HK-2 (cell line): Measurements from ENCODE around the gene NCOR1.
"Not testable (repeated sequence)": the region's sequence is repeated elsewhere in the genome, so short reads cannot be mapped to it uniquely, and the experiment has no call there.

Experiments
- DNase-seq: peaks from one replicate; pipeline ENCODE4 v3.0.0-alpha.2; 2018; ENCODE audit not compliant: unreplicated experiment

The NCOR1 gene

GRCh38 chr17:16148596-16148995 is 66.7 kb downstream of the NCOR1 start:
- no peak for DNase-seq

DNA sequence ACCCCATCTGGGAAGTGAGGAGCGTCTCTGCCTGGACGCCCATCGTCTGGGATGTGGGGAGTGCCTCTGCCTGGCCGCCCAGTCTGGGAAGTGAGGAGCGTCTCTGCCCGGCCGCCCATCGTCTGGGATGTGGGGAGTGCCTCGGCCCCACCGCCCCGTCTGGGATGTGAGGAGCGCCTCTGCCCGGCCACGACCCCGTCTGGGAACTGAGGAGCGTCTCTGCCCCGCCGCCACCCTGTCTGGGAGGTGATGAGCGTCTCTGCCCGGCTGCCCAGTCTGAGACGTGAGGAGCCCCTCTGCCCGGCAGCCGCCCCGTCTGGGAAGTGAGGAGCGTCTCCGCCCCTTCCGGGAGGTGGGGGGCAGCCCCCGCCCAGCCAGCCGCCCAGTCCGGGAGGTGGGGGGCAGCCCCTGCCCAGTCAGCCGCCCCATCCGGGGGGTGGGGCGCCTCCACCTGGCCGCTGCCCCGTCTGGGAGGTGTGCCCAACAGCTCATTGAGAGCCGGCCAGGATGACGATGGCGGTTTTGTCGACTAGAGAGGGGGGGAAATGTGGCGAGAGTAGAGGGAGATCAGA is 69.9 kb downstream of the NCOR1 start:
- not testable (repeated sequence) for DNase-seq

- DNase-seq: no peak
Measured at GRCh38 chr17:16141685-16142084, 73.6 kb downstream of the NCOR1 start.

- no peak for DNase-seq
Measured at GRCh38 chr17:16140854-16141253, 74.5 kb downstream of the NCOR1 start.

GRCh38 chr17:16135461-16135860 is 79.9 kb downstream of the NCOR1 start:
- no peak for DNase-seq

- DNase-seq: no peak
Measured at GRCh38 chr17:16131593-16131992, 83.7 kb downstream of the NCOR1 start.

GRCh38 chr17:16129441-16130205 is 85.7 kb downstream of the NCOR1 start:
- DNase-seq: no peak

DNA sequence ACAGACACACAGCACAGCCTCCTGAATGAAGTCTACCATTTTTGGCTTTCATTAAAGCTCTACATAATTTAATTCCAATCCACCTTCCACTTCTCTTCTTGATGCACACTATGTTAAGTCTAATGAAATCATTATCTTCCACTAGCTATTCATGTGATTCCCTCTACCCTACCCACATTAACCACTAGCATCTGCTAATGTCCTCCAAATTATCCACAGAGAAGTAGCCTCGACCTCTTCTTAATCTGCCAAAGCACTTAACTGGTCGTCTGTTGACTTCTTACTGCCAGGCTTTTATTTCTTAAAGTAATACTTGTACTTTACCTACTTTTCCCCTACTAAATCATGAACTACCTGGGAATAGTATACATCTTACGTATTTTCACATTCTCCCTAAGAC is 91.8 kb downstream of the NCOR1 start:
- DNase-seq: no peak

- DNase-seq: no peak
Measured at GRCh38 chr17:16122697-16123434, 92.5 kb downstream of the NCOR1 start.

- no peak for DNase-seq
Measured at GRCh38 chr17:16121915-16122314, 93.4 kb downstream of the NCOR1 start.

DNA sequence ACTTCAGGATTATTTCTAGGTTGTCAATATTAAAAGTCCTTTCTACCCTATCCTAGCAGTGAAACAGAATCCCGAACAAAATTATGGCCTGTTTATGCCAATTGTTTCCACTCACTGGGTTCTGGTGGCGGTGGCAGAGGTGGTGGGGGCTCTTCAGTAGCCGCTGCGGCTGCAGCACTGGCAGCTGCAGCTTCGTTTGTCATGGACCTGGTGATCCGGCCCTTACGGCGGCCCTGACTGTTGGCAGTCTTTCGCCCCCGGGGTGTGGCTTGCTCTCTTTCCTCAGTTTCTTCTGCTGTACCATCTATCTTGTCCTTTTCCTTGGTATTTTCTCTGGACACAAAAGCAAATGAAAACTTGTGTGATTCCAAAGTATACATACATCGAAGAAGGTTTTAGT is 94.4 kb downstream of the NCOR1 start:
- DNase-seq: no peak

DNA sequence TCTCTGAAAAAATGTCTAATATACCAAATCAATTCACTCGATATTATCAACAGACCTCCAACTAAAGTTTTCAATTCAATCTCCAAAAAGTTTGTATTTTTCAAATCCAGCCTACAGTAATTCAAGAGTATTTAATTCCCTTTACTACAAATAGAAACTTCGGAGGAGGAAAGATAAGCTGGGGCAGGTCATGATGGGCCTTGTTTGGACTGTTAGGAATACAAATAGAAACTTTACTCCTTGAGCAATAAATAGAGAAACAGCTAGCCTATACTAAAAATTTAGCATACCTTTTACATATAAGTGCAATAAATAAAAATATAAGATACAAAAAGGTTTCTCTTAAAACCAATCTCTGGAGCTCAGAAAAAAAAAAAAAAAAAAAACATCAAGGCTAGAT is 98.2 kb downstream of the NCOR1 start:
- no peak for DNase-seq

DNA sequence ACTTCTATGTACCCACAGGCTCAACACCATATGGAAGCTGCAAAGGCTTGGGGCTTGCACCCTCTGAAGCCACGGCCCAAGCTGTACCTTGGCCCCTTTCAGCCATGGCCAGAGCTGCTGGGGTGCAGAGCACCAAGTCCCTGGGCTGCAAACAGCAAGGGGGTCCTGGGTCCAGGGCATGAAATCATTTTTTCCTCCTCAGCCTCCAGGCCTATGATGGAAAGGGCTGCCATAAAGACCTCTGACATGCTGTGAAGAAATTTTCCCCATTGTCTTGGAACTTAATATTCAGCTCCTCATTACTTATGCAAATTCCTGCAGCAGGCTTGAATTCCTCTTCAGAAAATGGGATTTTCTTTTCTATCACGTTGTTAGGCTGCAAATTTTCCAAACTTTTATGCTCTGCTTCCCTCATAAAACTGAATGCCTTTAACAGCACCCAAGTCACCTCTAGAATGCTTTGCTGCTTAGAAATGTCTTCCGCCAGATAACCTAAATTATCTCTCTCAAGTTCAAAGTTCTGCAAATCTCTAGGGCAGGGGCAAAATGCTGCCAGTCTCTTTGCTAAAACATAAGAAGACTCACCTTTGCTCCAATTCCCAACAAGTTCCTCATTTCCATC is 100.1 kb downstream of the NCOR1 start:
- DNase-seq: not testable (repeated sequence)

DNA sequence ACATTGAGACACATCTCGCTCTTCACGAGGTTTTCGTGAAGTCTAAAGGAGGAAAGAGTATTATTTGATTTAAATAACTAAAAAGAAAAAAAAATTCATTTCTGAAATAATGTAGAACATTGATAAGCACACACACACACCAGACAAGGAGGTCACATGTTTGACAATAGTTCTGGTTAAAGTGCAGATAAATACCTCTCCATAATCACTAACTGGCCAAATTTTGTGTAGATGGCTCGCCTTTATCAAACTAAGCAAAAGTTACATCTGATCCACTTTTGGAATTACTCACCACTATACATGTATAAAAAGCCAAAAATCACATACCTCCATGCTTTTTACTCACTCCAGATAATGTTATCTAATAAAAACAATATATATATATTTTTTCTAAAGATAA is 106.5 kb downstream of the NCOR1 start:
- DNase-seq: no peak

GRCh38 chr17:16108386-16108785 is 106.9 kb downstream of the NCOR1 start:
- no peak for DNase-seq

DNA sequence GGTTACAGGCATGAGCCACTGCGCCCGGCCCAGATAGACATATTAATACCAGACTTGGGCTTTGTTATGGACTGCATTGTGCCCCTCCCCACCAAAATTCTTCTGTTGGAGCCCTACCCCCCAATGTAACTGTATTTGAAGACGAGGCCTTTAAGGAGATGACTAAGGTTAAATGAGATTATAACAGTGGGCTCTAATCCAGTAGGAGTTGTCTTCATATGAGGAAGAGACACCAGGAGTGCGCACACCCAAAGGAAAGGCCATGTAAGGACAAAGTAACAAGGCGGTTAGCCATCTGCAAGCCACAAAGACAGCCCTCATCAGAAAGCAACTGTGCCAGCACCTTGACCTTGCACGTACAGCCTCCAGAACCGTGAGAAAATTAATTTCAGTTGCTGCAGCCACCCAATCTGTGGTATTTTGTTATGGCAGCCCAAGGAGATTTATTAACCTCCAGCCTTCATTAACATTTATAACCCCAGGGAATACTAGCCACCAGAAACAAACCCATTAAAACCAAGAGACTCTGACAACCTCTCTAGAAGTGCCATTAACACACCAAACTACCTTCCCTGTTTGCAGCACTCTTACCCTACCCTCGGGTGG is 108.1 kb downstream of the NCOR1 start:
- DNase-seq: no peak

DNA sequence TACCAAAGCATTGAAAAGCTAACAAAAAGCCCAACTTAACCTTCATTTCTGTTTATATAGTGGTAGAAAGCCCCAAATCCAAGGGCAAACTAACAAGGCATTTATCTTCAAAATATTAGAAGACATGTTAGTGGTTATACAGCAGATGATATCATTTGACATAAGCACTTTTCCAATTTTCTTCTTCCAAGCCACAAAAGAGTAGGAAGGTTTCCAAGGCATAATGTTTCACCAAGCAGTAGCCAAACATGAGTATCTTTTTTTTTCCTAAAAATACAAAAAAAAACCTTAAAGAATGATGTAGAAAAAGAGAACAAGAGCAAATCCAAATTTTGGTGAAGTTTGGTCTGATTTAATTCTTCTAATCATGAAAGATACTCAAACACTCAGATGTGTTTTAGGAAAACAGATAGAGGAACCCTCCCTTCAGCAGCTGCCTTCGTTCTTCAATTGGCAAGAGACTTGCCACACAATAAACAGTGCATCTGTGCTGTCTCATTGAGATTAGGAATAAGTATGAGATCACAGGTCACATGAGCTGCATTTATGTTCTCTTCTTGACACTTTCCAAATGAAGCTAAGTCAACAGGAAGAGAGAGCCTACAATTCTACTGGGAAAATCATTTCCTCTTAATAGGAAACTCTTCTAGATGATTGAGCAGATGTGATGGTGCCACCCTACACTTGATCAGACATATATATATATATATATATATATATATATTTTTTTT is 109.0 kb downstream of the NCOR1 start:
- no peak for DNase-seq

GRCh38 chr17:16104189-16104588 is 111.1 kb downstream of the NCOR1 start:
- no peak for DNase-seq

- no peak for DNase-seq
Measured at GRCh38 chr17:16101440-16101839, 113.9 kb downstream of the NCOR1 start.

DNA sequence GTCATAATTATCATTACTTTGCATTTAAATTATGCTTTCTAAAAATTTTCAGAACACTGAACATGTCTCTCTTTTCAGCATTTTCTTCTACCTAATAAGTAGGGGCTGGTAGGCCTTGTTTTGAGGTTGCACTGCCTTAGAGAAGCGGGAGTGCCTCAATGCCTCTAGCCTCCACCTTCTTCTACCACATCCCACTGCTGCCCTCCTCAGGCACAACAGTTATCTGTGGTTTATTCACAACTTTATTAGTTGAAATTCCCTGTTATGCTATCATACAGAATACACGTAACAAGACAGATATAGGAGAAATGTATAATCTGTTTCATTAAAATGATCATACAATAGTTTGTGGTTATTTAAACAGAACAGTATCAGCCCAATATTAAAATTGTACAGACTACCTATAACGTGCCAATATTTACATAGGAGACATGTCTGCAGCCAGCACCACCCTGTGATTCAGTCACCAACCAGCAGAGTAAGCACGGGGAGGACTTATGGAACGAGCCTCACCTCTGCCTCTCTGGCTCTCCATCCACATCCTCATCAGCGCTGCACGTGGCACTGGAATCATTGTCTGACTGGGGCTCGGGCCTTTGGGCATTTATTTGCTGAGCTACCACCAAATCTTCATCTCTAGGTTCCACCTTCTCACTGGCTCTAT is 114.5 kb downstream of the NCOR1 start:
- DNase-seq: no peak

DNA sequence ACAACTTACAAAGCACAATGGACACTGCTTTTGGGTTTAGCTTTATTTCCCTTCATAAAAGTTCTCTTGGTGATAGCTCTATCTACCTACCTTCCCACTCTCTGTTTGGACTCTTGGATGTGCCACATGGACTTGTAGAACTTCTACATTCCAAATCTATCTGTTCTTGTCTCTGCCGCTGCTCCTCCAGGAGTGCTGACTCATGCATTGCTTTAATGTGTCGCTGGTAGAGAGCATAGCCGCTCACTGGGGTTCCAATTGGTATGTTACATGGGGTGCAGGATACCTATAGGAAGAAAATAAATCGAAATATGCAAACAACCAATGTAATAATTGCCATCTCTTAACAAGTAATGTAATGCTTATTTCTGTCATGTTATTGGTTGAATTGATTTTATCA is 123.6 kb downstream of the NCOR1 start:
- no peak for DNase-seq
